Lower leg skin (tissue), 4 donors: Measurements from ENCODE around the gene RPL36. TPM values are rescaled to one million over a fixed set of nuclear protein-coding genes. Genes with fewer than 3 reads are reported as not detected.

Experiments
- DNase-seq, 2 donors: peaks; one replicate each; pipeline ENCODE4 v3.0.0-alpha.2; 2019; ENCODE audit warnings: low spot score in 2 of 2
- H3K4me3 ChIP-seq: fragments of 200-600 bp; sonication (generic); 2 replicates; pipeline ENCODE4 v1.5.1; 2017; ENCODE audit warnings: mild to moderate bottlenecking, low read depth; ENCODE audit not compliant: poor library complexity, severe bottlenecking
- CTCF ChIP-seq, 3 donors: fragments of 450-650 bp; IDR thresholded peaks; one replicate each; pipeline ENCODE4 v1.5.1; 2016; ENCODE audit warnings: antibody characterized with exemption in 3 of 3, mild to moderate bottlenecking in 3 of 3, moderate library complexity in 2 of 3
- POLR2A ChIP-seq, 2 donors: fragments of 450-650 bp; IDR thresholded peaks; one replicate each; pipeline ENCODE4 v1.6.1; 2016 to 2017; ENCODE audit warnings: antibody characterized with exemption in 2 of 2, mild to moderate bottlenecking in 1 of 2, moderate library complexity in 1 of 2
- WGBS, 2 donors: methylation state at CpG; one replicate each; pipeline ENCODE4 v1.1.5; 2018; 5-methylcytosine and 5-hydroxymethylcytosine counted together
- intact Hi-C: fragments of 100-400 bp; cut with DNase I; formaldehyde crosslinking; loops from one replicate; pipeline ENCODE4 v1.15.0; 2023; ENCODE audit warnings: low total_unique reads
- total RNA-seq, 4 donors: library from RNA; depleted of rRNA; stranded (reverse); fragments of >200 nt; gene quantifications; one replicate each; pipeline ENCODE4 v1.1.0, GENCODE V29; 2016

Gene RPL36
- total RNA-seq, 4 donors from 2014 or later, result 1,101 to 1,427 (median 1,254) TPM

DNA sequence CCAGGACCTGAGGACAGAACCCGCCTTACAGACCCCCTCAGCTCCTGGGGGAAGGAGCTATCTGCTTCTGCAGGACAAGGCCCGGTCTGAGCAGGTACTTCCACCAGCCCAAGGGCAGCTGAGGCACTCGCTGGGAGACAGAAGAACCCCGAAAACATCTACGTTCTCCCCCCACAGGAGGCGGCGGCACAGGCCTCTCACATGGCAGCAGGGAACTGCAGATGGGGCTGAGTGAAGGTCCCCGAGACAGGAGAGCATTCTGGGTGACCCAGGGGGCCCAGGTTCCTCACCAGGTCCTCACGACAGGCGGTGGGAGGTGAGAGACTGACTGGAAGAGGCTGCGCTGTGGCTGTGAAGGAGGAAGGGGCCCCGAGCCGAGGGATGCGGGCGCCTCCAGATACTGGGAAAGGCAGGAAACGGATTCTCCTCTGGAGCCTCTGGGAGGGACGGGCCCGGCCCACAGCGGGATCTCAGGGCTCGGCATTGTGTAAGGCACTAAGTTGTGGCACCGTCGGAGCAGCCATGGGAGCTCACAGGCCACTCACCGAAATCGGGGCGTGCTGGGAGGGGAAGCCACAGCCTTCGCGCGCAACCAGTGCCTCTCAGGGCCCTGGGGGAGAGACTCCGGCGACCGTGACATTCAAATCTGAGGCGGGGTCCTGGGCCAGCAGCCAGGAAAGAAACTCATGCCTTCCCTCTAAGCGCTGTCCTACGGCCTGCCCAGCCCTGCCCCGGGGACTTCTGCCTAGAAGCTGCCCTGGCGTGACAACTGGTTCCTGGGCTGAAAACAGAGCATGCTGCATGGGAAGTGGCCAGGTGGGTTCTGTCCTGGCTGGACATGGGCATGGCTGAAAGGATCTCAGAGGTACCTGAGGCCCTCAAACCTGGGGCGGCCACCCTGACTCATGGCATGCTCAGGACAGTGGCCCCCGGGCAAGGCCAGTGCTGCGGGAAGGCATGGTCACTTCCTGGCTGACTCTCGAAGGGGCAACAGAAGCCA, 14.0 kb downstream of the RPL36 start:
- no peak overlapping the region for H3K4me3 ChIP-seq
- 92 to 94% methylated on average over 31 to 37 of the region's 40 CpGs for WGBS, 2 donors
- DNase-seq, result peak in 1 of 2 donors; percentile 83
- no peak for TF ChIP-seq CTCF (IDR thresholded peaks at IDR 0.05)
- no peak for TF ChIP-seq POLR2A (IDR thresholded peaks at IDR 0.05)
- intact Hi-C loops, result no loop called here

DNA sequence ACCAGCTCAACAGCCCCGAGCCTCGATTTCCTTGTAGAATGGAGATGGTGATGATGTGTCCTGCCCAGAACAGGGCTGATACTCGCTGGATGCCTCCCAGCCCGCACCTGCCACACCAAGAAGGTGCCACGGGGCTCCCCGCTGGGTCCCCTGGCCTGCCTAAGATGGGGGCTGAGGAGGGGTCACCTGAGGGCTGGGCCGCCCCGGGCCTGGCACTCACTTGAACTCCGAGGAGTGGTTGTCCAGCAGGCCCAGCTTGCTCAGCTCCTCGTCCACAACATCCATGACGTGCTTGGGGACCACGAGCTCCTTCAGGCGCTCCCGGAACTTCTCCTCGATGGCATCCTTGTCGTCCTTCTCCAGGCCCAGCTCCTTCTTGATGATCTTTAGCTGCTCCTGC, 15.5 kb downstream of the RPL36 start:
- 84 to 87% methylated on average over 14 to 16 of the region's 16 CpGs for WGBS, 2 donors
- DNase-seq, result no peak
- TF ChIP-seq CTCF (IDR thresholded peaks at IDR 0.05) (no peak), POLR2A (IDR thresholded peaks at IDR 0.05) (no peak)
- intact Hi-C loops, result no loop called here
- no peak overlapping the region for H3K4me3 ChIP-seq

DNA sequence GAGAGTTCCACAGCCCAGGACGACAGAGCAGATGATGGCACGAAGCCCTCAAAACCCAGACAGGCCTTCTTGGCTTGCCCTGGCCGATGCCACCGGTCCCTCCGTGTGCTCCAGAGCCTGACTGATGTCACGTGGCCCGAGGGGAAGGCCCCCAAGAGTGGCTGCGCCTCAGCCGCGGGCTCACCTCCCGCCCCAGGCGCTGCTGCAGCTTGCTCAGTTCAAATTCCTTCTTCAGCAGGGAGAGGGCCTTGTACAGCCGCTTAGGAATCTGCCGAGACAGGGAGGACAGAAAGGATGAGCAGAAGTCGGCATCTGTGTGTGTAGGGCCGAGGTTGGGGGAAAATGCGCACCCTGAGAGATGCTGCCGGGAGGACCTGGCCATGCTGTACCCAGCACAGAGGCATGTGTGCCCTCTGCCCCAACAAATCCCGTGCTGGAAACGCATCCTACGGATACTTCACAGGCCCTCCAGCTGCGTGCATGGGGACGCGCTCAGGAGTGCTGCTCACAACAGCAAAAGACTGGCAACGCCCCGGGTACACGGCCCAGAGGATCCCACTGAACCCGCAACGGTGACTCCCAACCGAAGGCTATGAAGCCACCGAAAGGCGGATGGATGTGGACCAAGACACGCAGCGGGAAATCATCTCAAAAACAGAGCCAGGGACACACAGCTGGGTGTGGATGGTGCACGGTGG, 16.9 kb downstream of the RPL36 start:
- no peak for TF ChIP-seq POLR2A (IDR thresholded peaks at IDR 0.05)
- no peak for TF ChIP-seq CTCF (IDR thresholded peaks at IDR 0.05)
- H3K4me3 ChIP-seq, result no peak overlapping the region
- intact Hi-C loops, result no loop called here
- 92 to 93% methylated on average over 35 of the region's 35 CpGs for WGBS, 2 donors
- DNase-seq, result no peak

- intact Hi-C loops, result no loop called here
- H3K4me3 ChIP-seq, result no peak overlapping the region
- TF ChIP-seq POLR2A (IDR thresholded peaks at IDR 0.05) (no peak), CTCF (IDR thresholded peaks at IDR 0.05) (no peak)
- 92 to 93% methylated on average over 16 to 32 of the region's 37 CpGs for WGBS, 2 donors
- DNase-seq, result no peak
These were observed 17.8 kb downstream of the RPL36 start for GRCh38 chr19:5707576-5708575.

- 94 to 96% methylated on average over 8 of the region's 8 CpGs for WGBS, 2 donors
- TF ChIP-seq POLR2A (IDR thresholded peaks at IDR 0.05), result no peak
- TF ChIP-seq CTCF (IDR thresholded peaks at IDR 0.05), result no peak
- DNase-seq, result no peak
- no peak overlapping the region for H3K4me3 ChIP-seq
- intact Hi-C loops, result no loop called here
These were observed 20.9 kb downstream of the RPL36 start for GRCh38 chr19:5711025-5711424.
